ENCODE data around the gene GRXCR1. TPM values are rescaled to one million over a fixed set of nuclear protein-coding genes. Genes with fewer than 3 reads are reported as not detected.

The GRXCR1 gene
- not detected in 2 replicates for total RNA-seq

DNA sequence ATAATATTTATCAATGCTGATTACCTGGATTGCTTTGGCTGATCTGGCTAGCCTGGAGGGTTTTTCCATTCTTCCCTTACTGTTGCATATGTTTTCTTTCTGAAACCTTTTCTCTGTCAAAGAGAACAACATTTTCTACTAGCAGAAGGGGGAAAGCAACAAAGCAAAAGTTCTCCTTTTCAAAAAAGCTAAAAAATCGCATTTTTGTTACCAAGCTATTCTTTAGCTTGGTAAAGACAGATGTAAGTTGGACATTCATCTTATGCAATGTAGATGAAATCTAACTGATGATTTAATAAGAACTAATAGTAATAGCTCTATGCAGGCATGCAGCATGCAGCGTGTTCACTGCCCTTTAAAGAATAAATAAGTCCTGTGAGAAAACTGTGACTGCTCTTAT, at the start of gene GRXCR1:
Gene GRXCR1 (plus strand): TSS at position 301 of the 400 bp plus-strand sequence. CDS start 554 bp downstream, outside the sequence.
- H3K36me3 Mint-ChIP-seq (ENCODE audit: low read depth): no peaks in the 10 kb centered on the region
- H3K9me3 Mint-ChIP-seq: no peaks in the 10 kb centered on the region
- no peak within 1 kb of the TSS for H3K4me3 Mint-ChIP-seq
- no peak within 1 kb of the TSS for H3K27ac Mint-ChIP-seq
- no peaks in the 10 kb centered on the region for H3K4me1 Mint-ChIP-seq (ENCODE audit: low read depth)
- peaks cover 2% of the 10 kb centered on the region for H3K27me3 Mint-ChIP-seq (ENCODE audit: insufficient read depth)
- DNase-seq (ENCODE audit: low spot score): no peak
- intact Hi-C loops (cut with micrococcal nuclease): no loop called here

DNA sequence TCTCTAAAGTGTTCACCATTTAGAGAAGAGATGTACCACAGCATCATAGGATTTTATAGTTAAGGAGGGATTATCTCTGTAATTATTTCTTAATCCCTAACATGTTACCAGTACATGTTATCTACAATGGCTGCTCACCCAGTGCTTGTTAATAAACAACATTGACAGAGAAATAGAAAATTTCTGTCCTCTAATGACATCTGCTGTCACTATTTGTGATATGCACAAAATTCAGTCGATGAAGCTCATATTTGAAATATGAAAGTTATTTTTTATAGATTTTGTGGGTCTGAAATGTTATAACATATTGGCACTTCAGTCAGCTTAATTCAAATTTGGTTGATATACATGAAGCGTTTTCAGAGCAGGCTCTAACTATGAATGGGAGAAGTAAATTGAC, 48.8 kb upstream of the GRXCR1 start:
- H3K4me1 Mint-ChIP-seq (ENCODE audit: low read depth): no peaks in the 10 kb centered on the region
- H3K9me3 Mint-ChIP-seq: no peaks in the 10 kb centered on the region
- no peak overlapping the region for H3K4me3 Mint-ChIP-seq
- peaks cover 2% of the 10 kb centered on the region for H3K27me3 Mint-ChIP-seq (ENCODE audit: insufficient read depth)
- no peak for DNase-seq (ENCODE audit: low spot score)
- no peak overlapping the region for H3K27ac Mint-ChIP-seq
- H3K36me3 Mint-ChIP-seq (ENCODE audit: low read depth): no peaks in the 10 kb centered on the region
- intact Hi-C loops (cut with micrococcal nuclease): no loop called here

DNA sequence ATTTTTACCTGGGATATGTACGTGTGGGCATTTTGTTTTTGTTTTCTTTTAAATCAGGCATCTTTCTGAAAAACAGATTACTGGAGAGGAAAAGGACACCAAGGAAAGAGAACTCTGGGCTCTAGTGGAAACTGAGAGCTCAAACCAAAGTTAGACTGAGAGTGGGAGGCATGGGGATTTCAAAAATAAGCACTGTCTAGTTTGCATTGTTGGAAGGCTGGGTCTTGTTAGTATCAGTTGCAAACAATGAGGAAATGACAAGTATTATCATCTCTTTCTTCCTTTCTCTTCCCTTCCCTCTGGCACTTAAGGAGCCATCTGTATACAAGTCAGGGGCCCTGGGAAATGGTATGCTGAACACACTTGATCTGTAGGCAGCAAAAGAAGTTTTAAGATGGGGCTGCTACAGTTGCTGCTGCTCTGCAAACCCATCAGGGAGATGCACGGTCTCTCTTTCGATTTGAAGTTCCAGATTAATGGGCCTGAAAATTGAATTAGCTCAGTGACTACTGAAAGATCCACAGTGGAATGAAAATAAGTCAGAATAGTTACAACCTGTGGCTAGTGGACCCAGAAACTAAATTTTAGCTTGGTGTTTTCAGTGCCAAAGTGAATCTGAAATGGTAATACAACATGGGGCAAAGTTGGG, 48.0 kb upstream of the GRXCR1 start:
- H3K27ac Mint-ChIP-seq: no peak overlapping the region
- H3K4me1 Mint-ChIP-seq (ENCODE audit: low read depth): no peaks in the 10 kb centered on the region
- intact Hi-C loops (cut with micrococcal nuclease): no loop called here
- no peaks in the 10 kb centered on the region for H3K36me3 Mint-ChIP-seq (ENCODE audit: low read depth)
- no peak overlapping the region for H3K4me3 Mint-ChIP-seq
- H3K9me3 Mint-ChIP-seq: peaks cover 4% of the 10 kb centered on the region
- DNase-seq (ENCODE audit: low spot score): no peak
- peaks cover 2% of the 10 kb centered on the region for H3K27me3 Mint-ChIP-seq (ENCODE audit: insufficient read depth)

DNA sequence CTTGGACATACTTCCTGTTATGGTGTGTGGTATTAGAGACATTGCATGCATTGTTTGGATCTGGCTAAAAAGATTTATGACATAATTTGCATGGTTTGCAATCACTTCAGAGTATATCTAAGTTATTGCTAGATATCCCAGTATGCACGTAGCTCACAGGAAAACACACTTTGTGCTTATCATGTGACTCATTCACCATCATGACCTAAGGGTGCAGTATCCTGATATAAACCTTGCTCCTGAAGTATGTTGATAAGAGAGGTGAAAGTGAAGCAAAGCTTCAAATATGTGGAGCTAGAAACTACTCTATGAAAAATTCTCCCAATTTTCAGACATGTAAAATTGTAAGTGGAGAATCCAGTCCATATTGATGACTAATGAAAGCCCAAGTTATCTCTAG, 46.9 kb upstream of the GRXCR1 start:
- H3K4me3 Mint-ChIP-seq: no peak overlapping the region

DNA sequence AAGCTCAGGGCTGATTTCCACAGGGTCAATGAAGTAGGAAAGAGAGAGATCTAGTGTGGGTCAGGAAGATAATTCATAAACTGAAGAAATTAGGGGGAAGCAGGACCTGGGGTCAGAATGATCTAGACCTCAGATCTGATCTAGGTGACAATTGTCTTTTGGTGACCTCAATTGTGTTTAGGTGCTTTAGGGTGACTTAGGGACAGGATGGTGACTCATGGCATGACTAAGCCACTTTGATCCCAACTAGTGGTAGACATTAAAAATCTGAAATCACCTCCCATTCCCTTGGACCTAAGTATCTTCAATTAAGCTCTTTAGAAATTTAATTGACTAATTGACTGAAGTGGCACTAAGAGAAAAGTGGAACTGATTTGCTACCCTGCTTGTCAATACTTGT, 36.7 kb upstream of the GRXCR1 start:
- no peak for DNase-seq (ENCODE audit: low spot score)
- no peaks in the 10 kb centered on the region for H3K9me3 Mint-ChIP-seq
- intact Hi-C loops (cut with micrococcal nuclease): no loop called here
- peaks cover 3% of the 10 kb centered on the region for H3K27me3 Mint-ChIP-seq (ENCODE audit: insufficient read depth)
- H3K27ac Mint-ChIP-seq: no peak overlapping the region
- H3K4me3 Mint-ChIP-seq: no peak overlapping the region
- no peaks in the 10 kb centered on the region for H3K4me1 Mint-ChIP-seq (ENCODE audit: low read depth)
- H3K36me3 Mint-ChIP-seq (ENCODE audit: low read depth): no peaks in the 10 kb centered on the region

More for the DNA sequence above, 46.9 kb upstream of the GRXCR1 start:
- DNase-seq (ENCODE audit: low spot score): no peak
- H3K27ac Mint-ChIP-seq: no peak overlapping the region
- intact Hi-C loops (cut with micrococcal nuclease): no loop called here
- no peaks in the 10 kb centered on the region for H3K4me1 Mint-ChIP-seq (ENCODE audit: low read depth)
- no peaks in the 10 kb centered on the region for H3K36me3 Mint-ChIP-seq (ENCODE audit: low read depth)
- peaks cover 11% of the 10 kb centered on the region for H3K9me3 Mint-ChIP-seq
- peaks cover 2% of the 10 kb centered on the region for H3K27me3 Mint-ChIP-seq (ENCODE audit: insufficient read depth)

DNA sequence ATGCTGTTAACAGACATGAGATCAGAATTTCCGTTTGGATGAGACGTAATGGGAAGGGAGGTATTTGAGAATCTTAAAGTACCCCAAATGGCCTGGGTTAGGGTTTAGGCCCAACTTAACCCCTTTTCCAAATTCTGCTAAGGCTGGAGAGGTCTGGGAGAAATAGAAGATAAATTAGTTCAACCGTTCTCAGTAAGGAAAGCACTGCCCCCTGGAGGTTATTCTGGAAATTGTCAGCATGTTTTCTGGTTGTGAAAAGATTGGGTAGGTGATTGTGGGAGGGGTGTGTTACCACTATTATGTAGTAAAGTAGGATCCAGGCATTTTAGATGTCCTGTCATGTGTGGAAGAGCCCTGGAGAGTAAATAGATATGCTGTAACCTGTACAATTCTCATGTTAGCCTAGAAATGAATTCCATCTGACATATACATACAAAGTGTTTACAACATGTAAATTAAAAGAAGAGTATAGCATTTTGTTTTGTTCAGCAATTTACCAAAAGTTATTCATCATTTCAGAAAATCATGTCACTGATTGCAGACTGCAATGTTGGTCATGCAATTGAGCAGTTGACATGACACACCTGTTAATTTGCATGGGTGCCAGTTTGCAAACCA, 26.8 kb upstream of the GRXCR1 start:
- Mint-ChIP-seq H3K4me3 (no peak overlapping the region), H3K27me3 (ENCODE audit: insufficient read depth) (no peaks in the 10 kb centered on the region), H3K36me3 (ENCODE audit: low read depth) (no peaks in the 10 kb centered on the region), H3K9me3 (no peaks in the 10 kb centered on the region), H3K4me1 (ENCODE audit: low read depth) (no peaks in the 10 kb centered on the region), H3K27ac (no peak overlapping the region)
- DNase-seq (ENCODE audit: low spot score): peak; percentile 27
- intact Hi-C loops (cut with micrococcal nuclease): loop anchor here (1.0 kb wide), 2 partner anchors 297 to 583 kb away; no protein-coding TSS in a partner anchor

DNA sequence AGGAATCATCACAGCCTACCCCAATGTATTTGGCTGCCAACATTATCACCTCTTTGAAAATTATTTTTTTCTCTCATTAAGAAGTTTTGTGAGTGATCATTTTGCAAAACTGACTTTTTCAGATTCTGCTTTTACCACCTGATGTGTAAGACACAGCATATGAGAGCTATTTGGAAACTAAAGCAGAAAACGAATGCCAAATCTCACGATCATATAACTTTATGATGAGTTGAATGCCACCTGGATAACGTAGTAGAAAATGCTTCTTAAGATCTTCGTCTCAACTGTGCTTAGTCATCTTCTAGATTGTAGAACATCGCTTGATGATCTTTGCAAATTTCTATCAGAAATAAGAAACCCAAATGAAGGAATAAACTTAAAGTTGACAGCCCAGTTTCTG, 21.3 kb upstream of the GRXCR1 start:
- Mint-ChIP-seq H3K9me3 (no peaks in the 10 kb centered on the region), H3K27ac (no peak overlapping the region), H3K4me1 (ENCODE audit: low read depth) (no peaks in the 10 kb centered on the region), H3K36me3 (ENCODE audit: low read depth) (no peaks in the 10 kb centered on the region), H3K4me3 (no peak overlapping the region), H3K27me3 (ENCODE audit: insufficient read depth) (peaks cover 2% of the 10 kb centered on the region)
- intact Hi-C loops (cut with micrococcal nuclease): no loop called here
- no peak for DNase-seq (ENCODE audit: low spot score)

DNA sequence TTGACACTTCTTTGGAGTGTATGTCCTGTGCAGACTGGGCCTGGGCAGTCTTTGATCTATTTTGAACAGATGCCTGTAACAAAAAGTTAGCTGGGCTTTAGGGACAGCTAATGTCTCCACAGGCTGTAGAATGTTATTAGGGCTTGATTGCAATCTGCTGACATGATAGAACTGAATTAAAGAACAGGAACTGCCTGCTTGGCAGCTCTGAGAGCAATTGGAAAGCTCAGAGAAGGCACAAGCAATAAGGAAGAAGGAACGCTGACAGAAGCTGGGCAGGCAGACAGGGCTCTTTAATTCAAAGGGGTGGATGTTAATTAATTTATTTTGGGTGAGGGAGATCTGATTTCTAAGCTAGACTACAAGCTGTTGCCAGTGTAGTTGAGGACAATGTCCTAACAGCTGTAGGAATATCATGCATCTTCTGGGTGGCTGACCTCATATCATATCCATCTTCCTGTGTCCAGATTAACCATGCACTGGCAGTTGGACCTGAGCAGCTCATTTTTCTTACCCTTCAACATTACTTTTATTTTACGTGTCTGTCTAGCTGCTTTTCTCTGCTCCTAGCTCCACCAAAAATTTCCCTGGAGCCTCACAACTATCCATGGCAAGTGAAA, 20.7 kb upstream of the GRXCR1 start:
- H3K27me3 Mint-ChIP-seq (ENCODE audit: insufficient read depth): peaks cover 2% of the 10 kb centered on the region

DNA sequence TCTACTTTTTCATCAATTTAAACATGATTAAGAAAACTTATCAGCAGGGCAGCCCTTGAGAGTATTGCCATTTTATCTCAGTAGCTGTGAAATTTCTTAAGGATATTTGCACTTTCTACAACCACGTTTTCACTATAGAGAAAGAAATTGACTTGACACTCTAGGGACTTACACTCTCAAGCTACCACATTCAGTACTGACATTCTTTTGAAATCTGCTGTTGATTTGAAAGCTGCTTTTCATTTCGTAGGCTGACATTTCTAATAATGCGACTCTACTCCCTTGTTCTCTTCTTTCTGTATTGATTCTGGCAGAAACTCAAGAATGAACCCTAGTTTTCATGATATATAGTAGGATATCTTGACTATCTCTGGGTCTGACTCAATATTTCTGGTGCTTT, 13.7 kb upstream of the GRXCR1 start:
- Mint-ChIP-seq H3K27ac (no peak overlapping the region), H3K36me3 (ENCODE audit: low read depth) (no peaks in the 10 kb centered on the region), H3K9me3 (no peaks in the 10 kb centered on the region), H3K27me3 (ENCODE audit: insufficient read depth) (peaks cover 5% of the 10 kb centered on the region), H3K4me3 (no peak overlapping the region), H3K4me1 (ENCODE audit: low read depth) (no peaks in the 10 kb centered on the region)
- DNase-seq (ENCODE audit: low spot score): no peak
- intact Hi-C loops (cut with micrococcal nuclease): no loop called here

More for the DNA sequence above, 20.7 kb upstream of the GRXCR1 start:
- Mint-ChIP-seq H3K4me3 (no peak overlapping the region), H3K9me3 (no peaks in the 10 kb centered on the region), H3K4me1 (ENCODE audit: low read depth) (no peaks in the 10 kb centered on the region), H3K27ac (no peak overlapping the region), H3K36me3 (ENCODE audit: low read depth) (no peaks in the 10 kb centered on the region)
- no peak for DNase-seq (ENCODE audit: low spot score)
- intact Hi-C loops (cut with micrococcal nuclease): no loop called here

DNA sequence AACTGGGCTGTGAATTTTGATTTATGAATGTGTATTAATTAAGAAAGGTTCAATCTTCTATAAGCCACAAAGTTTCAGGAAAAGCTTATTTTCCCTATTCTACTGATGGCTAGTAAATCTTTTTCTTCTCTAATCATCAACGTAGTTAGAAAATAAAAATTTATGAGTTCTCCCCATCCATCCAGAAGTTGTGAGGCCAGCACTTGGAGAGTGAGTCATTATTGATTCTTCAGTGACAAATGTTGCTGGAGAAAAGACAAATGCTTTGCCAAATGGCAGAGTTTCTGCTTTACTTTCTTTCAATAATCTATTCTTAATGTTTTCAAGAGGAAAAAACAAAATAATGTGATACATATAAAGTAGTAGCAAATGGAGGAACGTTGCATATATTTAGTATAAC, 11.3 kb upstream of the GRXCR1 start:
- Mint-ChIP-seq H3K27ac (no peak overlapping the region), H3K27me3 (ENCODE audit: insufficient read depth) (peaks cover 3% of the 10 kb centered on the region), H3K4me3 (no peak overlapping the region), H3K4me1 (ENCODE audit: low read depth) (no peaks in the 10 kb centered on the region), H3K36me3 (ENCODE audit: low read depth) (no peaks in the 10 kb centered on the region), H3K9me3 (no peaks in the 10 kb centered on the region)
- no peak for DNase-seq (ENCODE audit: low spot score)
- intact Hi-C loops (cut with micrococcal nuclease): no loop called here

DNA sequence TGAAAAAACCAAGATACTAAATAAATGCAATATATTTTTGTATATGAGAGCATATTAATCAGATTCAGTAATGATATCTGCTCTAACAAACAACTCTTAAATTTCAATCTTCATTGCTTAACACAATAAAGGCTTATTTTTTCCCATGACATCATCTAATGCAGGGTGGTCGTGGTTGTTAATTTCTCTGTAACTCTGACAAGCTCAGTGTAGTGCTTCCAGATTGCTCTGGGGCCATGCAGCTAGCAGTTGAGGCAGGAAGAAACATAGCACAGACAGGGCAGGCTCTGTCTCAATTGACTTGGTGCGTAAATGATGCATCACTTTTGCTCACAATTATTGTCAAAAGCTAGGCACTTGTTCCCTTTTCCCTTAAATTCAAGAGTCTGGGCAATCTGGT, 869 bp upstream of the GRXCR1 start:
- no peaks in the 10 kb centered on the region for H3K9me3 Mint-ChIP-seq
- H3K27me3 Mint-ChIP-seq (ENCODE audit: insufficient read depth): peaks cover 2% of the 10 kb centered on the region
- no peak overlapping the region for H3K27ac Mint-ChIP-seq
- DNase-seq (ENCODE audit: low spot score): no peak
- no peak overlapping the region for H3K4me3 Mint-ChIP-seq
- intact Hi-C loops (cut with micrococcal nuclease): no loop called here
- H3K36me3 Mint-ChIP-seq (ENCODE audit: low read depth): no peaks in the 10 kb centered on the region
- no peaks in the 10 kb centered on the region for H3K4me1 Mint-ChIP-seq (ENCODE audit: low read depth)

DNA sequence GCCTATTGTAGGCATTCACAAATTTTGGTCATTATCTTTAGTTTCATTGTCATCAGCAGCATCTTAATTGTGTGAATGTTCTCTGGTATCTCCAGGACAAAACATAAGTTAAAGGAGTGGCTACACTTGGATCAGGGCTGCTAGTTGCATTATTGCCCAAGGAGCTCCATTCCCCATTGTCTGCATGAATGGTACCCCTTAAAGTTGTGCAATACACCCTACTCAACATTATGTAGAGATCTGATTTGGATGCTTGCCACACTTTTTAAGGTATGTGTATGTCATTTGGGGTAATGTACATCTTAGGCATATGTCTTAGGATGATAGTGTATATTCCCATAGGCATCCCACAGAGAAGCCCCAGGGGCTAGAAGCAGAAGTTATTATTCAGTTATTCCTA, 2.9 kb downstream of the GRXCR1 start:
- Mint-ChIP-seq H3K27ac (no peak overlapping the region), H3K4me1 (ENCODE audit: low read depth) (no peaks in the 10 kb centered on the region), H3K27me3 (ENCODE audit: insufficient read depth) (peaks cover 2% of the 10 kb centered on the region), H3K9me3 (no peaks in the 10 kb centered on the region), H3K36me3 (ENCODE audit: low read depth) (no peaks in the 10 kb centered on the region), H3K4me3 (no peak overlapping the region)
- DNase-seq (ENCODE audit: low spot score): no peak
- intact Hi-C loops (cut with micrococcal nuclease): no loop called here

DNA sequence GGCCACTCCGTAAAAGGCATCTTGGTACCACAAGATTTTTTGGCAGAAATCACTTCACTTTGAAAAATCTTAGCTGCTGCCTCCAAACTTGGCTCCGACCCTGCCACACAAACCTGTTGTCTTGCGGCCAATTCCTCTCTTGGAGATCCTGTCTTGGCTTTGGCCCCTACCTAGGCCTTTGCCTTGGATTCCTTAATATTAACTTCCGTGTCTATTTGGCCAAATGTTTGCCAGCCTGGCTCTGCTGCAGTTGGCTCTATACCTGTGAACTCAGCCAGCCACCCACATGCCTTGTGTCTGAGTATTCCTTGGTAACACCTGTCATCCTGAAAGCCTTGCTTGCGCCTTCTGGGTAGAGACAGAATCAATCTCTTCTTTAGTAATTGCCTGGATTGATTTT, 12.5 kb downstream of the GRXCR1 start:
- intact Hi-C loops (cut with micrococcal nuclease): no loop called here
- Mint-ChIP-seq H3K27me3 (ENCODE audit: insufficient read depth) (no peaks in the 10 kb centered on the region), H3K4me3 (no peak overlapping the region), H3K36me3 (ENCODE audit: low read depth) (no peaks in the 10 kb centered on the region), H3K9me3 (no peaks in the 10 kb centered on the region), H3K27ac (no peak overlapping the region), H3K4me1 (ENCODE audit: low read depth) (no peaks in the 10 kb centered on the region)
- DNase-seq (ENCODE audit: low spot score): no peak
